ENCODE measurements around the gene TAMALIN.

- no peak for TF ChIP-seq CTCF (IDR thresholded peaks at IDR 0.05; ENCODE audit: low read depth, low read length)
- no peak for TF ChIP-seq POLR2A (IDR thresholded peaks at IDR 0.05; ENCODE audit: extremely low read depth, insufficient read length)
- TF ChIP-seq MYC (IDR thresholded peaks at IDR 0.05; ENCODE audit: low read depth, low read length): no peak
- peak; percentile 14; the same call in 1 of the 2 replicates for TF ChIP-seq MAX (IDR thresholded peaks at IDR 0.05; ENCODE audit: low read depth, low read length)
Observed at GRCh38 chr12:51977320-51977753, 29.4 kb upstream of the TAMALIN start.

Measured in NB4 (cell line).